ENCODE measurements around the gene CYP4B1.
"Not testable (repeated sequence)": the region's sequence is repeated elsewhere in the genome, so short reads cannot be mapped to it uniquely, and the experiment has no call there.

CYP4B1 gene

DNA sequence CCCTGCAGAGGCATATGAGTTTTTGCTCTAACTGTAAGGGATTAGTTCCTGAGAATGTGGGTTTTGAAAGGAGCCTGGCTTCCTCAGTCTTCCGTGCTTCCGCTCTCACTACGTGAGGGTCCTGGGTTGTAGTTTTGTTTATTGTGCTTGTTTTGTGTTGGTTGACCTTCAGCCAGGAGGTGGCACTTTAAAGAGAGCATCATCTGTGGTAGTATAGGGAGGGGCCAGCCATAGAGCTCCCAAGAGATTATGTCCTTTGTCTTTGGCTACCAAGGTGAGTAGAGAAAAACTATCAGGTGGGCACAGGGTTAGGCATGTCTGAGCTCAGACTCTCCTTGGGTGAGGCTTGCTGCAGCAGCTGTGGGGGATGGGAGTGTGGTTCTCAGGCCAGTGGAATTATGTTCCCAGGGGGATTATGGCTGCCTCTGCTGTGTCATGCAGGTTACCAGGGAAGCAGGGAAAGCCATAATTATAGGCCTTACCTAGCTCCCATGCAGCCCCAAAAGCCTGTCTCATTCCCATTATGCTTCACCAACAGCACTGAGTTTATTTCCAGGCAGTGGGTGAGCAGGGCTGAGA lies 23.5 kb downstream of the CYP4B1 start:
- TF ChIP-seq, protein P1, sequence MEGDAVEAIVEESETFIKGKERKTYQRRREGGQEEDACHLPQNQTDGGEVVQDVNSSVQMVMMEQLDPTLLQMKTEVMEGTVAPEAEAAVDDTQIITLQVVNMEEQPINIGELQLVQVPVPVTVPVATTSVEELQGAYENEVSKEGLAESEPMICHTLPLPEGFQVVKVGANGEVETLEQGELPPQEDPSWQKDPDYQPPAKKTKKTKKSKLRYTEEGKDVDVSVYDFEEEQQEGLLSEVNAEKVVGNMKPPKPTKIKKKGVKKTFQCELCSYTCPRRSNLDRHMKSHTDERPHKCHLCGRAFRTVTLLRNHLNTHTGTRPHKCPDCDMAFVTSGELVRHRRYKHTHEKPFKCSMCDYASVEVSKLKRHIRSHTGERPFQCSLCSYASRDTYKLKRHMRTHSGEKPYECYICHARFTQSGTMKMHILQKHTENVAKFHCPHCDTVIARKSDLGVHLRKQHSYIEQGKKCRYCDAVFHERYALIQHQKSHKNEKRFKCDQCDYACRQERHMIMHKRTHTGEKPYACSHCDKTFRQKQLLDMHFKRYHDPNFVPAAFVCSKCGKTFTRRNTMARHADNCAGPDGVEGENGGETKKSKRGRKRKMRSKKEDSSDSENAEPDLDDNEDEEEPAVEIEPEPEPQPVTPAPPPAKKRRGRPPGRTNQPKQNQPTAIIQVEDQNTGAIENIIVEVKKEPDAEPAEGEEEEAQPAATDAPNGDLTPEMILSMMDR (IDR thresholded peaks at IDR 0.05; ENCODE audit: insufficient read depth, low read depth, low read length, missing control alignments), result no peak
- no peak for DNase-seq (ENCODE audit: low read depth)
- no peak overlapping the region for H3K4me3 ChIP-seq (ENCODE audit: low read depth, low read length)

DNA sequence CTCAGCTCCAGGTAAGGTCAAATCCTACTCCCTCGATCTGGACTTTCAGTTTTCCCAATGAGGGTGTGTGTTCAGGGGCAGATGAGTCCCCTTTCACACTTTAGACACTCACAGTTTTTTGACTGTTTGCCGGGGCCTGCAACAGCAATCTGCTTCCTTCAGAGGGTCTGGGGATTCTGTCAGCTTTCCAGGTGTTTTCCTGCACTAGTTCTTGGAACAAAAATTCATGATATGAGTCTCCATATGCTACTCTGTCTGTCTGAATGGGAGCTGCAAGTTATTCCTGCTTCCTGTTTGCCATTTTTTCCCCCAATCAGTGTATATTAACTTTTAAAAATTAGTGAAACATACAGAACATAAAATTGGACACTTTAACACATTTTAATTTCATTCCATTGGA lies 24.3 kb downstream of the CYP4B1 start:
- no peak for DNase-seq (ENCODE audit: low read depth)
- TF ChIP-seq, protein P1 (IDR thresholded peaks at IDR 0.05; ENCODE audit: insufficient read depth, low read depth, low read length, missing control alignments), result no peak
- no peak overlapping the region for H3K4me3 ChIP-seq (ENCODE audit: low read depth, low read length)

DNA sequence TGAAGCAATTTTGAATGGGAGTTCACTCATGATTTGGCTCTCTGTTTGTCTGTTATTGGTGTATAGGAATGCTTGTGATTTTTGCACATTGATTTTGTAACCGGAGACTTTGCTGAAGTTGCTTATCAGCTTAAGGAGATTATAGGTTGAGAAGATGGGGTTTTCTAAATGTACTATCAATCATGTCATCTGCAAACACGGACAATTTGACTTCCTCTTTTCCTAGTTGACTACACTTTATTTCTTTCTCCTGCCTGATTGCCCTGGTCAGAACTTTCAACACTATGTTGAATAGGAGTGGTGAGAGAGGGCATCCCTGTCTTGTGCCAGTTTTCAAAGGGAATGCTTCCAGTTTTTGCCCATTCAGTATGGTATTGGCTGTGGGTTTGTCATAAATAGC lies 28.0 kb downstream of the CYP4B1 start:
- DNase-seq (ENCODE audit: low read depth); H3K4me3 ChIP-seq (ENCODE audit: low read depth, low read length): not testable (repeated sequence)

DNA sequence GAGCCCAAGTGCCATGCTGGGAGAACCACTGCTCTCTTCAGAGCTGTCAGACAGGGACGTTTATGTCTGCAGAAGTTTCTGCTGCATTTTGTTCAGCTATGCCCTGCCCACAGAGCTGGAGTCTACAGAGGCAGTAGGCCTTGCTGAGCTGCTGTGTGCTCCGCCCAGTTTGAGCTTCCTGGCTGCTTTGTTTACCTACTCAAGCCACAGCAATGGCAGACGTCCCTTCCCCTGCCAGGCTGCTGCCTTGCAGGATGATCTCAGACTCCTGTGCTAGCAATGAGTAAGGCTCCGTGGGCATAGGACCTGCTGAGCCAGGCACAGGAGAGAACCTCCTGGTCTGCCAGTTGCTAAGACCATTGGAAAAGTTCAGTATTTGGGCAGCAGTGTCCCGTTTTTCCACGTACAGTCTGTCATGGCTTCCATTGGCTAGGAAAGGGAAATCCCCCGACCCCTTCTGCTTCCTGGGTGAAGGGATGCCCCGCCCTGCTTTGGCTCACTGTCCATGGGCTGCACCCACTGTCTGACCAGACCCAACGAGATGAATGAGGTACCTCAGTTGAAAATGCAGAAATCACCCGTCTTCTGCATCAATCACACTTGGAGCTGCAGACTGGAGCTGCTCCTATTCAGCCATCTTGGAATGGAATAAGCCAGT lies 31.9 kb downstream of the CYP4B1 start:
- TF ChIP-seq, protein P1 (IDR thresholded peaks at IDR 0.05; ENCODE audit: insufficient read depth, low read depth, low read length, missing control alignments), result no peak
- H3K4me3 ChIP-seq (ENCODE audit: low read depth, low read length), result no peak overlapping the region
- DNase-seq (ENCODE audit: low read depth), result no peak

DNA sequence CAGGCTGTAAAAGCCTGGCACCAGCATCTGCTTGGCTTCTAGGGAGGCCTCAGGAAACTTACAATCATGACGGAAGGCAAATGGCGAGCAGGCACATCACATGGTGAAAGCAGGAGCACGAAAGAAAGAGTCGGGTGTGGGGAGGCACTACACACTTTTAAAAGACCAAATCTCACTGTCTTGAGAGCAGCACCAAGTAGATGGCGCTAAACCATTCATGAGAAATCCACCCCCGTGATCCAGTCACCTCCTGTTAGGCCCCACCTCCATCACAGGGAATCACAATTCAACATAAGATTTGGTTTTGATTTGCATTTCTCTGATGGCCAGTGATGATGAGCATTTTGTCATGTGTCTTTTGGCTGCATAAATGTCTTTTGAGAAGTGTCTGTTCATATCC lies 36.6 kb downstream of the CYP4B1 start:
- H3K4me3 ChIP-seq (ENCODE audit: low read depth, low read length); DNase-seq (ENCODE audit: low read depth): not testable (repeated sequence)

DNA sequence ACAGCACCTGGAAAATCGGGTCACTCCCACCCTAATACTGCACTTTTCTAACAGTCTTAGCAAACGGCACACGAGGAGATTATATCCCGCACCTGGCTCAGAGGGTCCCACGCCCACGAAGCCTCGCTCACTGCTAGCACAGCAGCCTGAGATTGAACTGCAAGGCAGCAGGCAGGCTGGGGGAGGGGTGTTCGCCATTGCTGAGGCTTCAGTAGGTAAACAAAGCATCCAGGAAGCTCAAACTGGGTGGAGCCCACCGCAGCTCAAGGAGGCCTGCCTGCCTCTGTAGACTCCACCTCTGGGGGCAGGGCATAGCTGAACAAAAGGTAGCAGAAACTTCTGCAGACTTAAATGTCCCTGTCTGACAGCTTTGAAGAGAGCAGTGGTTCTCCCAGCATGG lies 47.5 kb downstream of the CYP4B1 start:
- not testable (repeated sequence) for DNase-seq (ENCODE audit: low read depth); H3K4me3 ChIP-seq (ENCODE audit: low read depth, low read length)

DNA sequence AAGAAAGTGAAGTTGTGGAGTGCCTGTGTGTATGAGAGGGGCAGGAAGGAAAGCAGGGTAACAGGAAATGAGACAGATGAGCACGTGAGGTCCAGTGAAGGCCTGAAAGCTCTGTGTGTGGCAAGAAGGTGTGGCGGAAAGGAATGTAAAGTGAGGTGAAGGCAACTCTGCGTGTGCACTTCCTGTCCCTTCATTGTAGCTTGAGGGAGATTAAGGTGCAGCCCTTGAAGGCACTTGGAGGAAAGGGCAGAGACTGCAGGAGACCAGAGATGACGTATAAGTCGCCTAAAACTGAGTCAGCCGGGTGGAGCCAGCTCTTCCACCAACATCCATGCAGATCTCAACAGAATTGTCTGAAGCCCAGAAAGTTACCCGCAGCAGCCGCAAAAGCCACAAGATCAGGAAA lies 58.8 kb downstream of the CYP4B1 start:
- not testable (repeated sequence) for H3K4me3 ChIP-seq (ENCODE audit: low read depth, low read length); DNase-seq (ENCODE audit: low read depth)

DNA sequence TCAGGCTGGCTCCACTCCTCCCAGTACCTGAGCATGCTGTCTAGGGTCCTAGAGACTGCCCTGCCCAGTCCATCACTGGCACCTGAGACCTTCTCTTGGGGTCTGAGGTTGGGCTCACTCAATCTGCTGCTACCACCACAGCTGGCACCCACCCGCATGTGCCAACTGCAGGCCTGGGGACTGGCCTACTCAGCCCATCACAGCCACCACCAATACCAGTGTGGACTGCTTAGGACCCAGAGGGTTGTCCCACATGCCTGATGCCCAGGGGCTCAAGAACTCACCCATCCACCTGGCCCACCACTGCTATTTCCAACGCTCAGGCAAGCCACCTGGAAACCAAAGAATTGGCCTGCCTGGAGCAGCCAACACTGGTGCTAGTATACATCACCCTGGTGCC lies 63.5 kb downstream of the CYP4B1 start:
- no peak overlapping the region for H3K4me3 ChIP-seq (ENCODE audit: low read depth, low read length)
- TF ChIP-seq, protein P1 (IDR thresholded peaks at IDR 0.05; ENCODE audit: insufficient read depth, low read depth, low read length, missing control alignments), result no peak
- DNase-seq (ENCODE audit: low read depth), result no peak
